CD4-positive, alpha-beta T cell treated with Interleukin-17A for 1 hour (primary cell): ENCODE results near the gene MYL6B.
"Not testable (repeated sequence)": the region's sequence is repeated elsewhere in the genome, so short reads cannot be mapped to it uniquely, and the experiment has no call there.

Experiments
- DNase-seq: peaks from one replicate; pipeline ENCODE4 v3.0.0-alpha.2; 2020

The MYL6B gene

DNA sequence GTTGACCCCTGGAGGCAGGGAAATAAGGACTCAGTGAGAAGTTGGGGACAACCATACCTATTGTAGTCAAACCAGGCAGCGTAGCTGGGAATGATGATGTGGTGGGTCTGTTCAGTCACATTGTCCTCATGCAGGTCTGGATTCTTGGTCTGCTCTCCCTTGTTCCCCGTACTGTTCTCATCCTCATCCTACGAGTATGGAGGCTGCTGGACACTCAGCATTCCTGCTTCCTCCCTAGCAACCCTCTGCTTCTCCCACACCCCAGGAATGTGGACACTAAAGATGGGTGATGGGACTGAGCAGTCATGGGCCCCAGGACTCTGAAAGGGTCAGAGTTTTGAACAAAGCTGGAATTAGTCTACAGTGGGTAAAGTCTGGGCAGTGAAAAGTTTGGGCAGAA lies 26.0 kb downstream of the MYL6B start:
- no peak for DNase-seq

DNA sequence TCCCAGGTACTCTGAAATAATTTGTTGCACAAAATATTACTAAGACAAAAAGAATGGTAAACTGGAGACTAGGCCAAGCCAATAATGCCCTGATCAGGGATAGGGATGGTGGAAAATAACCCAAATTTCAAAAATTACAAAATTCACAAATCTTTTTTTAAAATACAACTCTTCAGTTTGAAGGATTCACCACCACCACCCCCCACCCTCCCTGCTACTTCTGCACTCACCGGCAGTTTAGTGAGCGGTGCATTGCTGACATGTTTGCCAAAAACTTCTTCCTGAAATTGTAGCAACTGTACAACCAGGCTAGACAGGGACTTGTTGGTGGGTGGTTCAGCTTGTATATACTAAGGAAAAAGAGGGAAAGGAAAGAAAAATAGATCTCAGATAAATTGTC lies 34.6 kb downstream of the MYL6B start:
- DNase-seq, result no peak

DNA sequence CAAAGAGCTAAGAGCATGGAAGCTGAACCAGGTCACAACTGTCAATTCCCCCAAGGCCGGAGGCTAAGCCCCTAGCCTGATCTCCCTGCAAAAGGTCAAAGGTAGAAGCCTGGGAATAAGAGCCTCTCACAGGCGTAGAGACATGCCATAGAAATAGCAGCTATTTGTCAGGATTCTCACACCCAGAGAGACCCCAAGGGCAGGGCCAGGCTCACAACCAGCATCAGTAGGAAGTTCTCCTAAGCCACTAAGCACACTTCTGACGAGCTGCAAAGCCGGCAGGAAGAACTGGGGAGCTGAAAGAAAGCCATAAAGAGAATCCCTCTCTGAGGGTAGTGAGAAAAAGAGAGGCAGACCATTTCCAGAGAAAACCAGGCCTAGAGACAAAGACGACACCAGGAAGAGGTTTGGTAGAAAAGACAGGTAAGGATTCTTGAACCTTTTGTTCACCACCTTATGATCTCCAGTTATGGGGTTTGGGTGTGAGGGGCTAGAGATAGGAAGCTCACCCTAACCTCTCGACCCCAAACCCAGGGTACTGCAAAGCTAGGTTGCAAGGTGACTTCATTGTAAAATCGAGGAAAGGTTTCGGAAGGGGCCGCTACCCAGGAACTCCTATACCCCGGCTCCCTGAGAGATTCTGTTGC lies 35.9 kb downstream of the MYL6B start:
- peak; percentile 16 for DNase-seq

DNA sequence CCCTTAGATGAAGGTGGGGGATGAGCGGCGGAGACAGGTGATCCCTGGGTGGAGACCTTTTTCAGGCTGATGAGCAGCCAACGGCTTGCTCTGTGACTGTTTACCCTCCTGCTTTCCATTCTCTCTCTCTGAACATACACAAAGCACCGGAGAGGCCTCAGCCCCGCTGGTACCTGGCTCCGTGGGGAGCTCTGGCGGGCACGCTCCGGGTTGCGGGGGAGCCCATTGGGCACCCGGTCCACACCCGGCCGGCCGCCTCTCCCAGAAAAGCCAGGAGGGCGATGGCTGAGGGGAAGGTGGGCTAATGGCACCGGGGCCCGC lies 36.4 kb downstream of the MYL6B start:
- peak; percentile 16 for DNase-seq

DNA sequence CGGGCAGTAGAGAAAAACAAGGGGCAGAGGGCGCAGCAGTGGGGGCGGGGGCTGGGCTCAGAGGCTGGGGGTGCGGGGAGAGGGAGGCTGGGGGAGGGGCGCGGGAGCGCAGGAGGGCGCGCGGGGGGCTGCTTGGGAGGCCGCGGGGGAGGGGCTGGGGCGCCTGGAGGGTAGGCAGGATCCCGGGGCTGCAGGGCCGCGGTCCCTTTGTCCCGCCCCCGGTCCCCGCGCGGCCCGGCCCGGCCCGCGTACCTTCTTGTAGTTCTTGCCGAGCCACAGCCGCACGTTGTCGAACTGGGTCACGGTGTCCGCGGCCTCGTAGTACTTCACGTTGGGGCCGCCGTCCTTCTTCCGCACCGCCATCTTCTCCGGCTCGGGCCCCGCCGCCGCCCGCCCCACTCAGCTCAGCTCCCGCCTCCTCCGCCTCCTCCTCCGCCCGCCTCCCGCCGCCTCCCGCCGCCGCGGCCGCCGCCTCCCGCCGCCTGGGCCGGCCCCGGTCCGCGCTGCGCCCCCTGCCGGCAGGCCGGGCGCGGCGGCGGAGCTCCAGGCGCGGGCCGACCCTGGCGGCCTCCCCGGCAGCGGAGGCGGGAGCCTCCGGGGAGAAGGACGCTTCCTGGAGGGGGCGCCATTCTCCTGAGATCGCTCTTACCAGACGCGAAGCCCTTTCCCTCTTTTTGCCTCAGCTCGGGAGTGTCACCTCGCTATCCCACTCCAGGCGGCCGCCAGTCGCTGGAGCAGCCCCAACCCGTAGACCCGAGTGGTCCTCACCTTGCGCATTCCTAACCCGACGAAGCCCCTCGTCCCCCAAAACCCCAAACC lies 36.9 kb downstream of the MYL6B start, which contains the start of gene SMARCC2:
Gene SMARCC2 (minus strand): TSS at position 385 of the 819 bp plus-strand sequence. CDS start 22 bp downstream, at position 363.
- DNase-seq, result peak; percentile 89

DNA sequence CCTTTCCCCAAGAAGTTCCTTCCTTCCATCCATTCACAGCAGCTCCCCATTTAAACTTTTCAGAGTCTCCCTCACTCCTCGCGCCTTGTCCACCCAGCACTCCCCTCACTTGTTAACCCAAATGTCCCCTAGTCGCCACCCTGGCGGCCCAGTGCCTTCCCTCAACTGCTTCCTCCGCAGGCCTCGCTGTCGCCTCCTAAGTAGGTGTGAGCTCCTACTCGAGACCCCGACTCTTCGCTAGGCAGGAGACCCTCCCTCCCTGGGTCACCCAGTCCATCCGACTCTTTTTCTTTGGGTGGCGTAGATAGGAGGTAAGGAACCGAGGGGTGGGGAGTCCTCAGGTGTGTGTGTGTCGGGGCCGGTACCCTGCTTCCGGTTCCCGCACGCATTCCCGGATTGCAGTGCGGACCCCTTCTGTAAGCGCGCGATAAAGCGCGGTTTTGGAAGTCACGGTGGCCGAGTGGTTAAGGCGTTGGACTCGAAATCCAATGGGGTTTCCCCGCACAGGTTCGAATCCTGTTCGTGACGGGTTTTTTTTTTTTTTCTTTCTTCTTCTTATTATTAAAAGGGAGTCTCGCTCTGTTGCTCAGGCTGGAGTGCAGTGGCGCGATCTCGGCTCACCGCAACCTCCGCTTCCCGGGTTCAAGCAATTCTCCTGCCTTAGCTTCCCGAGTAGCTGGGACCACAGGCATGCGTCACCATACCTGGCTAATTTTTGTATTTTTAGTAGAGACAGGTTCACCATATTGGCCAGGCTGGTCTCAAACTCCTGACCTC lies 37.7 kb downstream of the MYL6B start:
- peak; percentile 86 for DNase-seq

DNA sequence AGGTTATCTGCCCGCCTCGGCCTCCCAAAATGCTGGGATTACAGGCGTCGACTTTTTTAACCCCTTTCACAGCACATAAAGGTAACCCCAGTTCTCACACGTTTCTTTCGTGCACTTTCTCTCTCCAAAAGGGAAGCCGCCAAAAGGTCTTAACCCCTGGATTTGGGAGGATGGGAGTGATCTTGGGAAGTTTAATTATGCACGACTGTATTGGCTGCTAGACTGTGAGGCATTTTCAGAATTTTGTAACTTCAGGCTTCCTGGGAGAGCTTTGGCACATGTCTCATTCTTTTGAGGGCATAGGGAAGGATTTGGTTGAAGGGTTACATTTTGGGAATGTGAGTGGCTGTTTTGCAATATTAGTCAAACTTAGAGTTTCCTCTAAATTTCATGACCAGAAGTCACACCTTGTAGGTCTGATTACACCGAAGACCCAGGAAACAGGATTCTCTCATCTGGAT lies 38.3 kb downstream of the MYL6B start:
- DNase-seq, result no peak

DNA sequence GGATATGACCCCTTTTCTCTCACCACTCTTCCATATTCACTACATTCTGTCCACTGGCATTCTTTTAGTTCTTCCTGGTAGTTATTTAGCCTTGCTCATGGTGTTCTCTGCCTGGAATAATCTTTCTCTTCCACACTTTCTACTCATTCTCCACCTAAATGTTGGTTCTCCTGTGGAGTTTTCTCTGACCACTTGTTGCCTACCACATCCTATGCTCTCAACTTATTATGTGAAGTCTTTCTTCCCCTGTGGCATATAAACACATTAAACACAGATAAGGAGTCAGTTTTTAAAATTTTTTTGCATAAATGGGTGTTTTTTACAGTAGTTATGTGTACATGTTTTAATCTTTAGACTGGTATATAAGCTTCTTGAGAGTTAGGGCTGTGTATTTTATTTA lies 40.2 kb downstream of the MYL6B start:
- DNase-seq, result no peak

DNA sequence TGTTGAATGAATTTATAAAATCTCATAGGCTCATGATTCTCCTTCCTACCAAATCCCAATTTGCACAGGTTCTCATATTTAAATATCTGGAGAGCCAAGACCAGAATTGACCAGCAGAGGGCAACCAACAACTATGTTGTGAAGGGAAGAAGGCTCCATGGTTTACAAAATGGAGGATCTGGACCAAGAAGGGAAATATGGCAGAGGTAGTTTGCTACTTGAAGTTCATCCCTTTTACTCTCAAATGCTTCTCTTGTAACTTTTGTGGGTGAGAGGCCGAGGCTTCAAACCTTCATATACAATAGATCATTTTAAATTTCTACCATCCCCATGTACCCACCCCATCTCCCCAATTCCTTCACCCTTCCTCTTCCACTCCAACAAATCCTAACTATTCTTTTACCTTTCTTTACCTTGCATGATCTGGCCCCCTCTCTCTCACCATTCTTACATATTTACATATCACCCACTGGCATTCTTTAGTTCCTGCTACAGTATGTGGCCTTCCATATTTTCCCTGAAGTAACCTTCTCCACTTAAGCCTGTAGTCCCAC lies 40.7 kb downstream of the MYL6B start:
- DNase-seq, result peak; percentile 87

DNA sequence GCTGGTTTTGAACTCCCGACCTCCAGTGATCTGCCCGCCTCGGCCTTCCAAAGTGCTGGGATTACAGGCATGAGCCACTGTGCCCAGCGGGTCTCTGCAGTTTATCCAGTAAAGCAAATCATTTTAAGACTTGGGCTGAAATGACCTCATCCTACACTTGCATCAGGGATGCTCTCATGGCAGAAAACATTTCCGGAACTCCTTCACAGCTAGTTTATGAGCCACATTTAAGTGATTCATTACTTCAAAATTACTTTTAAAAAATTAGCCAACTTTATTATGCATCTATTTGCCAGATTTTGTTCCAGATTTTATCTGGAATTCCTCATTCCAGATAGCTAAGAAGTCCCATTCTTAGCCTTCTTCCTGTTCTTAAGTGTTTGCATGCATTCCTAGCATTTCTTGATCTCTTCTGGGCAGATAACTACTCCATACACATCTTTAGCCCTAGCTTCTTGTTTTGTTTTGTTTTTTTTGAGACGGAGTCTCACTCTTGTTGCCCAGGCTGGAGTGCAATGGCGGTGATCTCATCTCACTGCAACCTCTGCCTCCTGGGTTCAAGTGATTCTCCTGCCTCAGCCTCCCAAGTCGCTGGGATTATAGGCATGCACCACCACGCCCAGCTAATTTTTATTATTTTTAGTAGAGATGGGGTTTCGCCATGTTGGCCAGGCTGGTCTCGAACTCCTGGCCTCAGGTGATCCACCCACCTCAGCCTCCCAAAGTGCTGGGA lies 44.6 kb downstream of the MYL6B start:
- DNase-seq, result not testable (repeated sequence)

DNA sequence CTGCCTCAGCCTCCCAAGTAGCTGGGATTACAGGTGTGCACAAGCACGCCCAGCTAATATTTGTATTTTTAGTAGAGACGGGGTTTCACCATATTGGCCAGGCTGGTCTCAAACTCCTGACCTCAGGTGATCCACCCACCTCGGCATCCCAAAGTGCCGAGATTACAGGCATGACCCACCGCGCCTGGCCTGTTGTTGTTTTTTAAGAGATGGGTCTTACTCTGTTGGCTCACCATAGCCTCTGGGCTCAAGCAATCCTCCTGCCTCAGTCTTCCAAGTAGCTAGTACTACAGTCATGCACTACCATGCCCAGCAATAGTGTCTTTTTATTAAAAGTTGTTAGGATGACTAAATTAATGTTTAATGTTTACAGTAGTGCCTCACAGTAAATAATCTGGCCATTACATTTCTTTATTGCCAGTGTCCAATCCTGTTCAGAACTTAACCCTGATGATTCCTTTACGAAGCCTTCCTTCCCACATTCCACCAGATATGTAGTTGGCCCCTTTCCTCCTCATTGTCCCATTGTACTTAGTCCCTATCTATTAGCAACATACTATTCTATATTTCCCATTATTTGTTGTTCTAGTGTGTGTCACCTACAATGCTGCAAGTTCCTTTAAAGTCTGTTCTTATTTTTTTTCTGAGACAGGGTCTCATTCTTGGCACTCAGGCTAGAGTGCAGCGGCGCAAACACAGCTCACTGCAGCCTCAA lies 45.7 kb downstream of the MYL6B start:
- no peak for DNase-seq

DNA sequence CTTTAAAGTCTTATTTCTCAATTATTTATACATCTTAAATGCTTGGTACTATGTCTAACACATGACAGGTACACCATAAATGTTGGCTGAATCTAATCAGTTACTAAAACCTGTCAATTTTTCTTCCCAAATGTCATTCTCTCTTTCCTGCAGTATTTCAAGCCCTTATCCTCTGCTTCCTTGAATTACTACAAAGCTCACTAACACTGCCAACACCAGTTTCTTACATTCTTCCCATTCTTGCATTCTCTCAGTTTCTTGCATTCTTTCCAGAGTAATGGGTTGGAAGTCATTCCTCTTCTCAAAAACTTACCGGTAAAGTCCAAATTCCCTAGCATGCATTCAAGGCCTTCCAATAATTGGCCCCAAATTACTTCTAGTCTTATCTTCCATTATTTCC lies 46.4 kb downstream of the MYL6B start:
- DNase-seq, result no peak

DNA sequence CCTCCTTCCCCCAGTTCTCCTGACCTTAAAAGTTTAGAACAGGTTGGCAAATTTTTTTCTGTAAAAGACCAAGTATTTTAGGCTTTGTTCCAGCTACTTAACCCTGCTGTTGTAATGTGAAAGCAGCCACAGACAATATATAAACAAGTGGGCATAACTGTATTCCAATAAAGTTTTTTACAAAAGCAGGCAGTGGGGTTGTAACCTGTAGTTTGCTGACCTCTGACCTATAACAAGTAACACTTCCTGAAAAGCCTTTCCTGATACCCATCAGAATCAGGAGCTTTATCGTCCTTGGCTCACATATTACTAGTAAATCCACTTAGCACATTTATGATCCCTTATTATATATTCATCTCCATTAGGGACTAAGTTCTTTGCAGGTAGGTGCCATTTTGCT lies 50.0 kb downstream of the MYL6B start:
- DNase-seq, result no peak

DNA sequence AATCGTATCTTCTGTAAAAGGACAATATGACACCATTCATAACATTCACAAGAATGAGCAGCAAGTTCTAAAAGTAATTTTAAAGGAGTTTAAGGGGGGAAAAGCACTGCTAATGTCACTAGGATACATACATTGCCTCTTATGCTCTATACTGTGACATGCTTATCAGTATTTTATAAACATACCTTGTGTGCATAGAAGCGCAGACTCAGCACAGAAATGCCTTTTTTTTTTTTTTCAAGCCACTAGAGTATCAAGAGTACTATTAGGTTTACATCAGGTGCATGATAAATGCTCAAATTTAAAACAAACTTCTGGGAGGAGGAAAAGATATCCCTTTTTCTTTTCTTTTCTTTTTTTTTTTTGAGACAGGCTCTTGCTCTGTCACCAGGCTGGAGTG lies 50.5 kb downstream of the MYL6B start:
- no peak for DNase-seq

DNA sequence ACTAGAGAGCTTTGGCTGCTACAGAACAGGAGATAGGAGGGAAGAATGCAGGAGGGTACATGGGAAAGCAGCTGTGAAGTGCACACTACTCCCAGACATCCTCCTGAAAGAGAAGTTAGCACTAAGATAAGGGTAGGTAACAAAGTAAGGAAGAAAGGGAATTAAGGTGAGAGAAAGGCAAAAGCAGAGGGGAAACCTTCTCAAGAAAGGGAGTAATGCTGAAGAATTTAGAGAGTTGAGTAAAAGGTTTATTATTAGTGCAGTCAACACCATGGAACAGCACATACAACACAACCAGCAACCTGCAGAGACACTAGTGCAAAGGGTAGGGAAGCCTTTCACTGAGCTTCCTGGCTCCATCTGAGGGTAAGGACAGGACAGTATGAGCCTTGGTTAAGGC lies 51.9 kb downstream of the MYL6B start:
- DNase-seq, result no peak

DNA sequence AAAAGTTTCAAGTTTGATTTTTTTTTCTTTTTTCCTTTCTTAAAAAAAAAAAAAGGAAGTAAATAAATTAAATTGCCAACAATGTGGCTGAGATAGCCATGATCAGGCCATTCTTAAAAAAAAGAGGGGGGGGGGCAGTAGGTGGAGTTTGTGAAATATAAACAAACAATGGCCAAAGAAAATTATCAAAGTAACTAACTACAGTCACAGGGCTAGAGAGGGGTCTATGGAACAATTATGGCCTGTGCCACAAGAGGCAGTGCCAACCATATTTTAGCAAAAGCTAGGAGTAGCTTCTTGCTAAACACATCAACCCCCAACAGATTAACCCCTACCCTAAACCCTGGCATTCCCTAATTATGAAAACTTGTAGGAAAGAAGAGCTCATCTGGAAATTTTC lies 53.1 kb downstream of the MYL6B start:
- DNase-seq, result no peak

DNA sequence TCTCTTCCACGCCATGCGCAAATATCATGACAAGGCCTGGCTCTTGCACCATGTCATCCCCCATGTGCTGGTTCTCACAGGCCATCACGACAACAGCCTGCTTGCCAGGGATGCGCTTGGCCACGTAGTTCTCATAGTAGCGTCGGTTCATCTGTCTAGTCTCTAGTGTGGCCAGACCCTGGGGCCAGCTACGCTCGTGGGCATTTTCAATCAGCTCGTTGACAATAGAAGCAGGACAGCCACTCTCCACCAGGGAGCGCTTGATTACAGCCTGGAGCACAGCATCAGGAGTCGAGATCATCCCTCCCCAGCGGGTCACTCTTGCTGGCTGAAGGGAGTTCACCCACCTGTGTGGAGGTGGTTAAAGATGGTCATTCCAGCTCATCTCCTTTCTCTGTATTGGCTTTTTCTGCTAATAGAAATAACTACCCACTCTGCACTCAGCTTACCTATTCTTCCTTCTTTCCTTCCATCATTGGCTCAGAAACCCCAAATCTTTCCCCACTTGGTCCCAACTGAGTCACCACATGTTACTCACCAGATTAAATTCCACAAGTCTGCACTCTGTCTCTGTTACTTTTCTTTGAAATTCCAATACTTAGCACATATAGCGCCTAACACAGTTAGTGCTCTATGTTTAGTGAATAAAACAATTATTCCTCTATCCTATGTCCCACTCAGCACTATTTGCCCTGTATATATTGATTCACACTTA lies 54.2 kb downstream of the MYL6B start:
- DNase-seq, result peak; percentile 45
